ENCODE measurements around the gene OSR1. TPM values are rescaled to one million over a fixed set of nuclear protein-coding genes. Genes with fewer than 3 reads are reported as not detected.
"Not testable (repeated sequence)": the region's sequence is repeated elsewhere in the genome, so short reads cannot be mapped to it uniquely, and the experiment has no call there.

The OSR1 gene
- polyA plus RNA-seq (2013): not detected

DNA sequence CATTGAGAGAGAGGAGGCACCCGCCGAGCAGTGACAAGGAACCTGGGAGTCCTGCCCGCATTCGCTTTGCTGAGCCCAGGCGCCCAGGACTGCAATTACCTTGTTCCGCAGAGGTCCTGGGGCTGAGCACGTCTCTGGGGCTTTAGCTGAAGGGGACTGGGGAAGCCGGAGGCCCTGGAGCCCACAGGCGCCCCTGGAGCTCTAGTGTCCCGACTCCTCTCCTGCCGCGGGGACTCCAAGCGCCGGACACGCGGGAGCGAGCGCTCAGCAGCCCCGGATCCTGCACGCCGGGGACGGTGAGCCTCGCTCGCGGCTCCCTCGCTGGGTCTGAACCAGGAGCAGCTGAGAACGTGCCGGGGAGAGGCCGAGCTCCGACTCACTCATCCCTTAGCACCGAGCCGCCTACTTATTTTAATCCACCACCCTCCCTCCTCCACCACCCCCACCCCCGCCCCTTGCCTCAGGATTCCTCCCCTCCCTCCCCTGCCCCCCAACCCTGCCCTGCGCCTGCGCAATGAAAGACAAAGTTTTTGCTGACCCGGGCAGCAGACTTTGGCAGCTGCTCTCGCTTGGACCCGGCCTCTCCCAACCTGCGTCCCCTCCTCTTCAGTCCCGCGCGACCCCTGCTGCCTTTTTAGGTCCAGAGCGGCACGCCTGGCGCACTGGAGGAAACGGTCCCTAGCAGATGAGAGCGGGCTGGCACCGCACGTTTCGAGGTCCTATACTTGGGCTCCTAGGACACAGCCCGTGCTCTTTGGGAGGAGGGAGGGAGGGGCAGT is at the start of gene OSR1:
Gene OSR1 (minus strand): TSS at position 382 of the 779 bp plus-strand sequence. CDS start 4,818 bp downstream, outside the sequence.
- H3K27me3 ChIP-seq (replicated peaks in 2 of 5; ENCODE audit: control insufficient read depth in 4 of 5, insufficient read depth in 5 of 5, low read length in 4 of 5): peaks cover 21 to 99% (median 78%) of the 10 kb centered on the region in 5 experiments
- CTCF ChIA-PET: interaction anchor here (1.4 to 5.3 kb wide), 2 partner anchors 9 to 838 kb away, joined by 7 to 63 read pairs; no protein-coding TSS in a partner anchor
- H3K4me3 ChIP-seq (ENCODE audit: control insufficient read depth in 1 of 7, extremely low read depth in 1 of 7, insufficient read depth in 4 of 7, low read depth in 2 of 7, low read length in 6 of 7): peak within 1 kb of the TSS in 4 of 7 experiments; percentile 19 to 56 (median 48)
- H3K9me3 ChIP-seq (ENCODE audit: control extremely low read depth in 1 of 5, control insufficient read depth in 4 of 5, insufficient read depth in 2 of 5, low read depth in 1 of 5, low read length in 4 of 5): peaks cover 0 to 9% (median 0%) of the 10 kb centered on the region in 5 experiments
- POLR2A ChIA-PET: no interaction called here
- peaks cover 8 to 45% (median 31%) of the 10 kb centered on the region in 4 experiments for H3K4me1 ChIP-seq (ENCODE audit: control extremely low read depth in 1 of 4, control insufficient read depth in 4 of 4, insufficient read depth in 4 of 4, low read length in 3 of 4)
- H3K27ac ChIP-seq (ENCODE audit: insufficient read depth in 1 of 2, low read depth in 1 of 2, low read length in 2 of 2, poor library complexity in 1 of 2, severe bottlenecking in 2 of 2): no peak within 1 kb of the TSS
- H3K36me3 ChIP-seq (ENCODE audit: control insufficient read depth in 4 of 4, insufficient read depth in 4 of 4, low read length in 3 of 4): no peaks in the 10 kb centered on the region
- 2% methylated on average over 38 of the region's 51 CpGs for WGBS (ENCODE audit: insufficient coverage)
- peak in 1 of 3 donors; percentile 50 for DNase-seq

DNA sequence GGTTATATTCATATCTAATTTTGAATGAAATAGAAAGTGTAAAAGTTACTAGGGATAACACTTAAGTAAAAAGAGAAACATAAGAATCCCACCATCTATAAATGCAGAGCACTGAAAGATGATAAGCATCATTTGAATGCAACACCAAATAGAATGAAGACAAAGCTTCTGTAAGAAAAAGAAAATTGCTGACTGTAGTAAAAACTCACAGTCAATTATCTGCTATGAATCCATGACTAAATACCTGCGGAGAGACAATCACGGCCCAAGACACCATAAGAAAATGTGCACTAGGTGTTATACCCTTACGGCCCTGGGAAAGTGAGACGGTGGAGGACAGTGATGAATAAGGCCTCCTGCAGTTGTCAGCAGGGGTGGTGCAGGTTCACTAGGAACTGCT is 45.4 kb upstream of the OSR1 start:
- no peaks in the 10 kb centered on the region for H3K36me3 ChIP-seq (ENCODE audit: control insufficient read depth in 4 of 4, insufficient read depth in 4 of 4, low read length in 3 of 4)
- POLR2A ChIA-PET: no interaction called here
- peaks cover 0 to 2% (median 0%) of the 10 kb centered on the region in 5 experiments for H3K27me3 ChIP-seq (replicated peaks in 2 of 5; ENCODE audit: control insufficient read depth in 4 of 5, insufficient read depth in 5 of 5, low read length in 4 of 5)
- H3K9me3 ChIP-seq (ENCODE audit: control extremely low read depth in 1 of 5, control insufficient read depth in 4 of 5, insufficient read depth in 2 of 5, low read depth in 1 of 5, low read length in 4 of 5): peaks cover 0 to 3% (median 0%) of the 10 kb centered on the region in 5 experiments
- 100% methylated on average over 1 of the region's 4 CpGs for WGBS (ENCODE audit: insufficient coverage)
- CTCF ChIA-PET: interaction anchor here (0.7 kb wide), 1 partner anchor 121 kb away, joined by 3 read pairs; no protein-coding TSS in a partner anchor
- no peaks in the 10 kb centered on the region for H3K4me1 ChIP-seq (ENCODE audit: control extremely low read depth in 1 of 4, control insufficient read depth in 4 of 4, insufficient read depth in 4 of 4, low read length in 3 of 4)
- H3K4me3 ChIP-seq (ENCODE audit: control insufficient read depth in 1 of 7, extremely low read depth in 1 of 7, insufficient read depth in 4 of 7, low read depth in 2 of 7, low read length in 6 of 7): no peak overlapping the region
- DNase-seq: no peak
- no peak overlapping the region for H3K27ac ChIP-seq (ENCODE audit: insufficient read depth in 1 of 2, low read depth in 1 of 2, low read length in 2 of 2, poor library complexity in 1 of 2, severe bottlenecking in 2 of 2)

DNA sequence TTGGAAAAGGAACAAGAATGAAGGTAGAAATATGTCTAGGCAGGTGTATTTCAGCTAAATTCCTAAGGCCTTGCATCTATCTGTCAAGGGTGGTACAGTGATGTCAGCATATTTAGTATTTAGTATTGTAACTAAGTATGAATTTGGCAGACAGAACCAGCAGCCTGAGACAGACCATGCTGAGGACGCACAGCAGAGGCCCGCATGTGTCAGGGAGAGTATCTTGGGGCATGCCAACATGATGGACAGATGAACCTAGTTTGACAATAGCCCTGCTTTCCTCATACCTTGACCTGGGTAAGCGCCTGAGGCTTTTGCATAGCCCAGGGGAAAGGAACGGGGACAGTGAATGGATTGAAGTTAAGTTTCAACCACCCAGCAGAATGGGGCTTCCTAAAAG is 33.8 kb upstream of the OSR1 start:
- WGBS (ENCODE audit: insufficient coverage): 95% methylated on average over 4 of the region's 4 CpGs
- CTCF ChIA-PET: no interaction called here
- peaks cover 0 to 1% (median 0%) of the 10 kb centered on the region in 5 experiments for H3K9me3 ChIP-seq (ENCODE audit: control extremely low read depth in 1 of 5, control insufficient read depth in 4 of 5, insufficient read depth in 2 of 5, low read depth in 1 of 5, low read length in 4 of 5)
- no peak overlapping the region for H3K4me3 ChIP-seq (ENCODE audit: control insufficient read depth in 1 of 7, extremely low read depth in 1 of 7, insufficient read depth in 4 of 7, low read depth in 2 of 7, low read length in 6 of 7)
- POLR2A ChIA-PET: no interaction called here
- no peaks in the 10 kb centered on the region for H3K4me1 ChIP-seq (ENCODE audit: control extremely low read depth in 1 of 4, control insufficient read depth in 4 of 4, insufficient read depth in 4 of 4, low read length in 3 of 4)
- DNase-seq: no peak
- H3K36me3 ChIP-seq (ENCODE audit: control insufficient read depth in 4 of 4, insufficient read depth in 4 of 4, low read length in 3 of 4): no peaks in the 10 kb centered on the region
- no peak overlapping the region for H3K27ac ChIP-seq (ENCODE audit: insufficient read depth in 1 of 2, low read depth in 1 of 2, low read length in 2 of 2, poor library complexity in 1 of 2, severe bottlenecking in 2 of 2)
- H3K27me3 ChIP-seq (replicated peaks in 2 of 5; ENCODE audit: control insufficient read depth in 4 of 5, insufficient read depth in 5 of 5, low read length in 4 of 5): peaks cover 0 to 5% (median 0%) of the 10 kb centered on the region in 5 experiments

DNA sequence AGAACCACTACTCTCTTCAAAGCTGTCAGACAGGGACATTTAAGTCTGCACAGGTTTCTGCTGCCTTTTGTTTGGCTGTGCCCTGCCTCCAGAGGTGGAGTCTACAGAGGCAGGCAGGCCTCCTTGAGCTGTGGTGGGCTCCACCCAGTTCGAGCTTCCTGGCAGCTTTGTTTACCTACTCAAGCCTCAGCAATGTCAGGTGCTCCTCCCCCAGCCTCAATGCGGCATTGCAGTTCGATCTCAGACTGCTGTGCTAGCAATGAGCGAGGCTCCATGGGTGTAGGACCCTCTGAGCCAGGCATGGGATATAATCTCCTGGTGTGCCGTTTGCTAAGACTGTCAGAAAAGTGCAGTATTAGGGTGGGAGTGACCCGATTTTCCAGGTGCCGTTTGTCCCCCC is 31.0 kb upstream of the OSR1 start:
- H3K4me1 ChIP-seq (ENCODE audit: control extremely low read depth in 1 of 4, control insufficient read depth in 4 of 4, insufficient read depth in 4 of 4, low read length in 3 of 4); POLR2A ChIA-PET; H3K4me3 ChIP-seq (ENCODE audit: control insufficient read depth in 1 of 7, extremely low read depth in 1 of 7, insufficient read depth in 4 of 7, low read depth in 2 of 7, low read length in 6 of 7); H3K27ac ChIP-seq (ENCODE audit: insufficient read depth in 1 of 2, low read depth in 1 of 2, low read length in 2 of 2, poor library complexity in 1 of 2, severe bottlenecking in 2 of 2); H3K9me3 ChIP-seq (ENCODE audit: control extremely low read depth in 1 of 5, control insufficient read depth in 4 of 5, insufficient read depth in 2 of 5, low read depth in 1 of 5, low read length in 4 of 5); H3K27me3 ChIP-seq (replicated peaks in 2 of 5; ENCODE audit: control insufficient read depth in 4 of 5, insufficient read depth in 5 of 5, low read length in 4 of 5); DNase-seq; CTCF ChIA-PET; H3K36me3 ChIP-seq (ENCODE audit: control insufficient read depth in 4 of 4, insufficient read depth in 4 of 4, low read length in 3 of 4): not testable (repeated sequence)
- 94% methylated on average over 3 of the region's 7 CpGs for WGBS (ENCODE audit: insufficient coverage)

DNA sequence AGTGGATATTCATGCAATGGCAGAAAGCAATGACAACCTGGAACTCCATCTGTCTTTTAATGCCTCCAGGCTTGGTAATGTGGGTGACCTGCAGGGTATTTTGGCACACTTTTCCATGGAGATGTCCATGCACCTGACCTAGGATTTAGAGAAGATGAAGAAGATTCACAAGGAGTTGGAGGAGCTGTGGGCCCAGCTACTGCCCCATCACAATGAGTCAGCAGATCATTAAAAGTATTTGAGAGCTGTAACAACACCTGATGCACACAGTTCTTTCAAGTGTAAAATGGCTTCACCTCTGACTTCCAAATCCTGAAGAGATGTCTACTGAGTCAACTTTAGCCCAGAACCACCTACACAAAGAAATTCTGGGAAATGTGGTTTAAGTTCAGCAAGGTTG is 22.1 kb upstream of the OSR1 start:
- H3K9me3 ChIP-seq (ENCODE audit: control extremely low read depth in 1 of 5, control insufficient read depth in 4 of 5, insufficient read depth in 2 of 5, low read depth in 1 of 5, low read length in 4 of 5): peaks cover 0 to 4% (median 0%) of the 10 kb centered on the region in 5 experiments
- peaks cover 0 to 16% (median 7%) of the 10 kb centered on the region in 5 experiments for H3K27me3 ChIP-seq (replicated peaks in 2 of 5; ENCODE audit: control insufficient read depth in 4 of 5, insufficient read depth in 5 of 5, low read length in 4 of 5)
- no peaks in the 10 kb centered on the region for H3K4me1 ChIP-seq (ENCODE audit: control extremely low read depth in 1 of 4, control insufficient read depth in 4 of 4, insufficient read depth in 4 of 4, low read length in 3 of 4)
- H3K36me3 ChIP-seq (ENCODE audit: control insufficient read depth in 4 of 4, insufficient read depth in 4 of 4, low read length in 3 of 4): no peaks in the 10 kb centered on the region
- no peak for DNase-seq
- ChIA-PET POLR2A (no interaction called here), CTCF (no interaction called here)
- no peak overlapping the region for H3K4me3 ChIP-seq (ENCODE audit: control insufficient read depth in 1 of 7, extremely low read depth in 1 of 7, insufficient read depth in 4 of 7, low read depth in 2 of 7, low read length in 6 of 7)
- H3K27ac ChIP-seq (ENCODE audit: insufficient read depth in 1 of 2, low read depth in 1 of 2, low read length in 2 of 2, poor library complexity in 1 of 2, severe bottlenecking in 2 of 2): no peak overlapping the region

DNA sequence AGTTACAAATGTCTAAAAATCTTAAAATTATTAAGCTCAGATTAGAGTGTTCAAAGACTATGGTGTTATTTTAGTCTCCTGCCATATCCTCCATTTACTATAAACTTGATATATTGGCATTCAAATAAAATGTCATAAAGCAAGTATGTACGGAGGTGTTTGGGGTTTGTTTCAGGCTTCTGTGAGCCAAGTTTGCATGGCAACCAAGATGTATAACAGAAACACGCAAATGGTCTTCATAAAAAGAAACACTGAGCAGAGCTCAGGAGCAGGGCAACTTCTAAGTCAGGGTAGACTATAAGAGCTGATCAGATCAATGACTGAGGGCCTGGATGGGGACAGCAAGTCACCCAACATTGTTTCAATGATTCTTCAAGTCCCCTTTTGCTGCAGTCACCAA is 20.5 kb upstream of the OSR1 start:
- H3K4me1 ChIP-seq (ENCODE audit: control extremely low read depth in 1 of 4, control insufficient read depth in 4 of 4, insufficient read depth in 4 of 4, low read length in 3 of 4): no peaks in the 10 kb centered on the region
- H3K9me3 ChIP-seq (ENCODE audit: control extremely low read depth in 1 of 5, control insufficient read depth in 4 of 5, insufficient read depth in 2 of 5, low read depth in 1 of 5, low read length in 4 of 5): peaks cover 0 to 4% (median 0%) of the 10 kb centered on the region in 5 experiments
- POLR2A ChIA-PET: no interaction called here
- no peaks in the 10 kb centered on the region for H3K36me3 ChIP-seq (ENCODE audit: control insufficient read depth in 4 of 4, insufficient read depth in 4 of 4, low read length in 3 of 4)
- CTCF ChIA-PET: interaction anchor here (2.1 kb wide), 1 partner anchor 10 kb away, joined by 7 read pairs; no protein-coding TSS in a partner anchor
- no peak for DNase-seq
- H3K27ac ChIP-seq (ENCODE audit: insufficient read depth in 1 of 2, low read depth in 1 of 2, low read length in 2 of 2, poor library complexity in 1 of 2, severe bottlenecking in 2 of 2): no peak overlapping the region
- peaks cover 0 to 16% (median 7%) of the 10 kb centered on the region in 5 experiments for H3K27me3 ChIP-seq (replicated peaks in 2 of 5; ENCODE audit: control insufficient read depth in 4 of 5, insufficient read depth in 5 of 5, low read length in 4 of 5)
- 86% methylated on average over 1 of the region's 2 CpGs for WGBS (ENCODE audit: insufficient coverage)
- H3K4me3 ChIP-seq (ENCODE audit: control insufficient read depth in 1 of 7, extremely low read depth in 1 of 7, insufficient read depth in 4 of 7, low read depth in 2 of 7, low read length in 6 of 7): no peak overlapping the region

DNA sequence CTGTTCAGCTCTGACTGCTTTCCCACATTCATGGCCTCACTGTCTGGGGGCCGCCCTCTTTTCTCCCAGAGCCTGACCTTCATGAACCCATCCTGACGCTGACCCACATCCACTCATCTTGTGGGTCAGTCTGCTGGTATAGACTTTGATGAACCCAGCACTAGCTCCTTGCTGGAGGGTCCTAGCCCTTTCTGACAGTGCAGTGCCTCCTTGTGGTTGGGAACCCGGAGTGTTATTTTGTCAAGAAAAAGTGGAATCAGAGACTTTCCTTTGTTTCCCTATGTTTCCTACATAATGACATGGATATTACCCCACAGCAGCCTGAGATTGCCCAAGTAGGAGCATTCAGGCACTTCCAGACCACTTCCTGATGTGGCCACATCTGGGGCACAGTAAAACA is 19.3 kb upstream of the OSR1 start:
- POLR2A ChIA-PET: no interaction called here
- CTCF ChIA-PET: interaction anchor here (0.9 to 2.1 kb wide), 2 partner anchors 9 to 991 kb away, joined by 3 to 7 read pairs; no protein-coding TSS in a partner anchor

More for the DNA sequence above, 19.3 kb upstream of the OSR1 start:
- Histone ChIP-seq H3K9me3 (ENCODE audit: control extremely low read depth in 1 of 5, control insufficient read depth in 4 of 5, insufficient read depth in 2 of 5, low read depth in 1 of 5, low read length in 4 of 5) (peaks cover 0 to 5% (median 0%) of the 10 kb centered on the region in 5 experiments), H3K27ac (ENCODE audit: insufficient read depth in 1 of 2, low read depth in 1 of 2, low read length in 2 of 2, poor library complexity in 1 of 2, severe bottlenecking in 2 of 2) (no peak overlapping the region), H3K4me1 (ENCODE audit: control extremely low read depth in 1 of 4, control insufficient read depth in 4 of 4, insufficient read depth in 4 of 4, low read length in 3 of 4) (no peaks in the 10 kb centered on the region), H3K4me3 (ENCODE audit: control insufficient read depth in 1 of 7, extremely low read depth in 1 of 7, insufficient read depth in 4 of 7, low read depth in 2 of 7, low read length in 6 of 7) (no peak overlapping the region), H3K36me3 (ENCODE audit: control insufficient read depth in 4 of 4, insufficient read depth in 4 of 4, low read length in 3 of 4) (no peaks in the 10 kb centered on the region), H3K27me3 (replicated peaks in 2 of 5; ENCODE audit: control insufficient read depth in 4 of 5, insufficient read depth in 5 of 5, low read length in 4 of 5) (peaks cover 0 to 16% (median 7%) of the 10 kb centered on the region in 5 experiments)
- WGBS (ENCODE audit: insufficient coverage): 100% methylated on average over 1 of the region's 3 CpGs
- DNase-seq: no peak
